ENCODE measurements around the gene RRP9. TPM values are rescaled to one million over a fixed set of nuclear protein-coding genes. Genes with fewer than 3 reads are reported as not detected.

Gene RRP9
- total and polyA plus RNA-seq, 4 experiments from 2014 or later: 15.2 to 20.7 (median 18.3) TPM

DNA sequence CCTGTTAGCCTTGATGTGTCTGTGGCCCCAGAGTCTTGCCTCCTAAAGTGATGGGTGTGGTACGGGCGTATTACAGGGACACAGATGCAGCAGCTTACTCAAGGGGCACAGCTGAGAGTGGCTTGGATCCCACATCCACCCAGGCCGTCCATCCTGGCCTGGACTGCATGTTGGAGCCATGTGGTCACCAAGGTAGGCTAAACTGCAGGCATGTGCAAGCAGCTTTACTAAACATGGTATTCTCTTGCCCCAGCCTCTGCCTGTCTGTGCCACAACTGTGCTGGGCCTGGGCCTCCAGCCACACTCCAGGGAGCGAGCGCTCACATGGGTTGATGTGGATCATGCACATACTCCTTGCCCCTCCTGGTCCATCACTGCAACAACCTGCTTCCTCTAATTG is 7.4 kb upstream of the RRP9 start:
- H3K27ac ChIP-seq (ENCODE audit: low read depth, low read length): no peak overlapping the region
- Mint-ChIP-seq H3K9me3 (no peaks in the 10 kb centered on the region), H3K27ac (no peak overlapping the region), H3K4me1 (peaks cover 0 to 8% (median 0%) of the 10 kb centered on the region in 4 donors), H3K4me3 (no peak overlapping the region), H3K36me3 (peaks cover 0 to 5% of the 10 kb centered on the region in 2 donors), H3K27me3 (peaks cover 3 to 7% of the 10 kb centered on the region in 2 donors)
- no peak overlapping the region for H3K4me3 ChIP-seq (ENCODE audit: low read length in 2 of 2)
- no peaks in the 10 kb centered on the region for H3K4me1 ChIP-seq (ENCODE audit: insufficient read depth, low read length)
- CTCF ChIA-PET (ENCODE audit: partially characterized antibody): no interaction called here
- no peaks in the 10 kb centered on the region for H3K36me3 ChIP-seq (ENCODE audit: insufficient read depth, low read length)
- intact Hi-C loops (cut with micrococcal nuclease): no loop called here
- no peaks in the 10 kb centered on the region for H3K27me3 ChIP-seq (ENCODE audit: insufficient read depth, low read length)
- H3K9me3 ChIP-seq (ENCODE audit: control insufficient read depth in 1 of 2, low read length in 2 of 2): no peaks in the 10 kb centered on the region
- POLR2A ChIA-PET (ENCODE audit: partially characterized antibody): no interaction called here
- DNase-seq: no peak

DNA sequence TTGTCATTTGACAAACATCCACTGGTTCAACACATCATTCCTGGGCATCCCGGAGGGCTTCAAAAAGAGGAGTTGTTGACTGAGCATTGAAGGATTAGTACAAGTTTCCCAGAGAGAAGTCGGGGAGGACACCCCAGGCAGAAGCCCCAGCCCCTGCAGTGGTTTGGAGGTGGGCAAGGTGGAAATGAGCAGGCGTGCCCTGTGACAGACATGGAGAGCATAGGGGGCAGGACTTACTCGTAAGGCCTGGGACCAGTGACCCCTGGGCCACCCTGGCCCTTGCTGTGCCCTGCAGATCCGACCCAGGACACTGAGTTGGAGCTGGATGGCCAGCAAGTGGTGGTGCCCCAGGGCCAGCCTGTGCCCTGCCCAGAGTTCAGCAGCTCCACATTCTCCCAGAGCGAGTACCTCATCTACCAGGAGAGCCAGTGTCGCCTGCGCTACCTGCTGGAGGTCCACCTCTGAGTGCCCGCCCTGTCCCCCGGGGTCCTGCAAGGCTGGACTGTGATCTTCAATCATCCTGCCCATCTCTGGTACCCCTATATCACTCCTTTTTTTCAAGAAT is 6.4 kb upstream of the RRP9 start:
- Mint-ChIP-seq H3K36me3 (peaks cover 0 to 5% of the 10 kb centered on the region in 2 donors), H3K27ac (no peak overlapping the region), H3K9me3 (no peaks in the 10 kb centered on the region), H3K27me3 (peaks cover 0 to 1% of the 10 kb centered on the region in 2 donors), H3K4me1 (peaks cover 0 to 8% (median 1%) of the 10 kb centered on the region in 4 donors), H3K4me3 (no peak overlapping the region)
- Histone ChIP-seq H3K27ac (ENCODE audit: low read depth, low read length) (no peak overlapping the region), H3K9me3 (ENCODE audit: control insufficient read depth in 1 of 2, low read length in 2 of 2) (no peaks in the 10 kb centered on the region), H3K4me3 (ENCODE audit: low read length in 2 of 2) (no peak overlapping the region), H3K36me3 (ENCODE audit: insufficient read depth, low read length) (no peaks in the 10 kb centered on the region), H3K27me3 (ENCODE audit: insufficient read depth, low read length) (no peaks in the 10 kb centered on the region), H3K4me1 (ENCODE audit: insufficient read depth, low read length) (peaks cover 3% of the 10 kb centered on the region)
- DNase-seq: no peak
- intact Hi-C loops (cut with micrococcal nuclease): no loop called here
- ChIA-PET POLR2A (ENCODE audit: partially characterized antibody) (no interaction called here), CTCF (ENCODE audit: partially characterized antibody) (interaction anchor here (0.6 kb wide), 1 partner anchor 11 kb away, joined by 3 read pairs; no protein-coding TSS in a partner anchor)

DNA sequence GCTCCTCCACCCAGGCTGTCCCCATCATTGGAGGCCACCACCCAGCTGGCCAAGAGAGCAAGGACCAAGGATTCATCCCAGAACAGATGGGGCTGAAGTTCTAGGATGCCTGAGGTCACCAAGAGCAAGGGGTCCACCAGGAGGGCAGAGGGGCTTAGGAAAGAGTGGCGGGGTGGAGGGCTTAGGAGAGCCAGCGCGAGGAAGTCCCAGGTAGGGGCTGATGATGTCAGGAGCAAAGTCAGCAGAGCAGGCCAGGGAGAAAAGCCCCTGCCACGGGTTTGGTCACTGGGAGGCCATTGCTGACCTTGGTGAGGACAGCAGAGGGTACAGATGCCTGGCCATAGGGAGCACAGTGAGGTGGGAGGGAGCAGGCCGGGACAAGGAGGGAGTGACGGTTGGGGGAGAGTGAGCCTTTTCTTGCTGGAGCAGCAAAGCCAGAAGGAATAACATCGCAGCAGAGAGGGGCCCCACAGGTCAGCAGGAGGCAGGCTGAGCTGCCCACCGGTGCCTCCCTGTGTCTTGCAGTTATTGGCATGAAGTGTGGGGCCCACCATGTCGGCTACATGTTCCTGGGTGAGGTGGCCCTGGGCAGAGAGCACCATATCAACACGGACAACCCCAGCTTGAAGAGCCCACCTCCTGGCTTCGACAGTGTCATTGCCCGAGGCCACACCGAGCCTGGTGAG is 5.7 kb upstream of the RRP9 start:
- ChIA-PET CTCF (ENCODE audit: partially characterized antibody) (interaction anchor here (0.6 to 1.0 kb wide), 3 partner anchors 10 to 447 kb away, joined by 3 to 6 read pairs (median 4); partner anchors contain the start of gene ABHD14B), POLR2A (ENCODE audit: partially characterized antibody) (interaction anchor here (0.6 kb wide), 1 partner anchor 20 kb away, joined by 4 read pairs; the partner anchor contains the start of gene PCBP4)
- H3K4me3 Mint-ChIP-seq: no peak overlapping the region
- no peaks in the 10 kb centered on the region for H3K9me3 ChIP-seq (ENCODE audit: control insufficient read depth in 1 of 2, low read length in 2 of 2)
- intact Hi-C loops (cut with micrococcal nuclease): no loop called here
- H3K4me1 ChIP-seq (ENCODE audit: insufficient read depth, low read length): peaks cover 10% of the 10 kb centered on the region
- no peak overlapping the region for H3K4me3 ChIP-seq (ENCODE audit: low read length in 2 of 2)
- no peaks in the 10 kb centered on the region for H3K9me3 Mint-ChIP-seq
- peak overlapping the region in 1 of 7 donors; percentile 46 for H3K27ac Mint-ChIP-seq
- peaks cover 0 to 5% of the 10 kb centered on the region in 2 donors for H3K36me3 Mint-ChIP-seq
- H3K36me3 ChIP-seq (ENCODE audit: insufficient read depth, low read length): no peaks in the 10 kb centered on the region
- H3K27me3 Mint-ChIP-seq: no peaks in the 10 kb centered on the region
- no peak for DNase-seq
- peaks cover 2 to 16% (median 7%) of the 10 kb centered on the region in 4 donors for H3K4me1 Mint-ChIP-seq
- no peak overlapping the region for H3K27ac ChIP-seq (ENCODE audit: low read depth, low read length)
- H3K27me3 ChIP-seq (ENCODE audit: insufficient read depth, low read length): no peaks in the 10 kb centered on the region

DNA sequence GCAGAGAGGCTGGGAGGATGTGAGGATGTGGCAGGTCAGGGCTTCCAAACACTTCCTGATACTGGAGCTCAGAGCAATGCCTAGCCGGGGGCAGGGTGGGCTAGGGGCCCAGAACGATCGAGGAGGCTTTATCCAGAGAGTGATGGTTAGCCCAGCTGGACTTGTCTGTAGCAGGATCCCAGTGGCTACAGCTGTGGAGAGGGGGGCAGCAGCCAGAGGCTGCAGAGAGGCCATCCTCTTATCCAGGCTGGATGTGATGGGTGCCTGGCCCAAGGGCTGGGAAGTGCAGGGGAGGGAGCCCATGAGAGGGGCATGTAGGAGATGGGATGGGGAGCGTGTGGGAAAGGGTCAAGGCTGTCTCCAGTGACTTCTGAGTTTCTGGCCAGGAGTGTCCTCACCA is 5.1 kb upstream of the RRP9 start:
- Mint-ChIP-seq H3K27me3 (no peaks in the 10 kb centered on the region), H3K27ac (no peak overlapping the region), H3K9me3 (no peaks in the 10 kb centered on the region), H3K36me3 (peaks cover 3 to 5% of the 10 kb centered on the region in 2 donors), H3K4me1 (peaks cover 2 to 21% (median 11%) of the 10 kb centered on the region in 4 donors), H3K4me3 (no peak overlapping the region)
- H3K4me3 ChIP-seq (ENCODE audit: low read length in 2 of 2): no peak overlapping the region
- no peaks in the 10 kb centered on the region for H3K27me3 ChIP-seq (ENCODE audit: insufficient read depth, low read length)
- no peak overlapping the region for H3K27ac ChIP-seq (ENCODE audit: low read depth, low read length)
- DNase-seq: no peak
- intact Hi-C loops (cut with micrococcal nuclease): no loop called here
- ChIA-PET CTCF (ENCODE audit: partially characterized antibody) (interaction anchor here (0.6 to 1.0 kb wide), 2 partner anchors 27 to 447 kb away, joined by 4 to 6 read pairs; partner anchors contain the start of gene ABHD14B), POLR2A (ENCODE audit: partially characterized antibody) (interaction anchor here (0.6 to 1.2 kb wide), 2 partner anchors 21 to 27 kb away, joined by 4 to 5 read pairs; partner anchors contain the start of genes ABHD14A, ABHD14B and PCBP4)
- H3K36me3 ChIP-seq (ENCODE audit: insufficient read depth, low read length): no peaks in the 10 kb centered on the region
- peaks cover 12% of the 10 kb centered on the region for H3K4me1 ChIP-seq (ENCODE audit: insufficient read depth, low read length)
- no peaks in the 10 kb centered on the region for H3K9me3 ChIP-seq (ENCODE audit: control insufficient read depth in 1 of 2, low read length in 2 of 2)

DNA sequence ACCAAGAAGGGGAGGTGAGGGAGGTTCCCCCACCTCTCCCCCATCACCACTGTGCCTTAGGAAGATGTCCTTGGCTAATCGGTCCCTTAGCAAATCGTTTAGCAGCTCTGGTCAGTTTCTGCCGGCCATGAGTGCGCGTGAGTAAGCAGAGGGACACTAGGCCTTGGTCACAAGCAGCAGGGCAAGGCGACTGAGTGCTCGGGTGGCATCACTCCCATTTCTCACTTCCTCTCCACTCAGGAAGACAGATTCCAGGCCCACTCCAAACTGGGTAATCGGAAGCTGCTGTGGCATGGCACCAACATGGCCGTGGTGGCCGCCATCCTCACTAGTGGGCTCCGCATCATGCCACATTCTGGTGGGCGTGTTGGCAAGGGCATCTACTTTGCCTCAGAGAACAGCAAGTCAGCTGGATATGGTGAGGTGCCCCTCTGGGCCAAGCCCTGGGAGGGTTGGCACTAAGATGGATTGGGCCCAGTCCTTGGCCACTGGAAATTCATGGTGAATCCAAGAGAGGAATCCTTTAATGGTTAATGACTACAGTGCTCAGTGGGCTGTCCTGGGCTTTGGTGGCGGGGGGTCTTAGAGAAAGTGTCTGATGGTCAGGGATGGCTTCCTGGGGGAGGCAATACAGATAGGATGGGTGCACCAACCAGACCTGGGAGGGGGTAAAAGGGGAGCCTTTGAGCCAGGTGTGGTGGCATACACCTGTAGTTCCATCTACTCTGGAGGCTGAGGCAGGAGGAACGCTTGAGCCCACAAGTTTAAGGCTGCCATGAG is 4.4 kb upstream of the RRP9 start:
- no peak overlapping the region for H3K4me3 Mint-ChIP-seq
- Histone ChIP-seq H3K27me3 (ENCODE audit: insufficient read depth, low read length) (no peaks in the 10 kb centered on the region), H3K4me3 (ENCODE audit: low read length in 2 of 2) (no peak overlapping the region), H3K36me3 (ENCODE audit: insufficient read depth, low read length) (no peaks in the 10 kb centered on the region), H3K9me3 (ENCODE audit: control insufficient read depth in 1 of 2, low read length in 2 of 2) (no peaks in the 10 kb centered on the region), H3K27ac (ENCODE audit: low read depth, low read length) (no peak overlapping the region), H3K4me1 (ENCODE audit: insufficient read depth, low read length) (peaks cover 16% of the 10 kb centered on the region)
- POLR2A ChIA-PET (ENCODE audit: partially characterized antibody): interaction anchor here (1.2 kb wide), 1 partner anchor 28 kb away, joined by 5 read pairs; the partner anchor contains the start of genes ABHD14A and ABHD14B
- CTCF ChIA-PET (ENCODE audit: partially characterized antibody): interaction anchor here (1.0 kb wide), 1 partner anchor 27 kb away, joined by 6 read pairs; the partner anchor contains the start of gene ABHD14B
- H3K27ac Mint-ChIP-seq: no peak overlapping the region
- H3K9me3 Mint-ChIP-seq: no peaks in the 10 kb centered on the region
- peaks cover 4 to 28% (median 14%) of the 10 kb centered on the region in 4 donors for H3K4me1 Mint-ChIP-seq
- intact Hi-C loops (cut with micrococcal nuclease): no loop called here
- H3K27me3 Mint-ChIP-seq: no peaks in the 10 kb centered on the region
- DNase-seq: no peak
- peaks cover 4 to 5% of the 10 kb centered on the region in 2 donors for H3K36me3 Mint-ChIP-seq

DNA sequence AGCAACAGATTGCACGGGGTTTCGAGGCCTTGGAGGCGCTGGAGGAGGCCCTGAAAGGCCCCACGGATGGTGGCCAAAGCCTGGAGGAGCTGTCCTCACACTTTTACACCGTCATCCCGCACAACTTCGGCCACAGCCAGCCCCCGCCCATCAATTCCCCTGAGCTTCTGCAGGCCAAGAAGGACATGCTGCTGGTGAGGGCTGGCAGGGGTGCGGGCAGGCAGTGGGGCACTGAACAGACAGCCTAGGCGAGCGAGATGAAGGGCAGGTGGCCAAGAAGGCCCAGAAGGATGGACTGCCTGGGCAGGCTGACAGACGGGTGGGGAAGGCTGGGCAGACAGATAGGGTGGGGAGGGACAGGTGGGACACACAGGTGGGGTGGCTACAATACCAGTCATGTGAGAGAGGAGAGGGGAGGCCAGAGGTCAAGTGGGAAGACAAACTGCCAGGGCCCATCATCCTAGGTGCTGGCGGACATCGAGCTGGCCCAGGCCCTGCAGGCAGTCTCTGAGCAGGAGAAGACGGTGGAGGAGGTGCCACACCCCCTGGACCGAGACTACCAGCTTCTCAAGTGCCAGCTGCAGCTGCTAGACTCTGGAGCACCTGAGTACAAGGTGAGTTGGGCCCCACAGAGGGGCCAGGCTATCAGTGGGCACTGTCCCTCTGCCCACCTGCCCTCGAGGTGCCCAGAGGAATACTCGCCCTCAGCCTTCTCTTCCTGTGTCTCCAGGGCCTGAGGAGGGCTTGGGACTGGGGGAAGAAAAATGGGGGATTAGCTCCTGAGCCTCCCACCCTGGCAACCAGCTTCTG is 3.5 kb upstream of the RRP9 start:
- CTCF ChIA-PET (ENCODE audit: partially characterized antibody): interaction anchor here (1.8 kb wide), 1 partner anchor 25 kb away, joined by 6 read pairs; no protein-coding TSS in a partner anchor
- Histone ChIP-seq H3K4me1 (ENCODE audit: insufficient read depth, low read length) (peaks cover 25% of the 10 kb centered on the region), H3K36me3 (ENCODE audit: insufficient read depth, low read length) (no peaks in the 10 kb centered on the region), H3K9me3 (ENCODE audit: control insufficient read depth in 1 of 2, low read length in 2 of 2) (no peaks in the 10 kb centered on the region), H3K27me3 (ENCODE audit: insufficient read depth, low read length) (no peaks in the 10 kb centered on the region), H3K4me3 (ENCODE audit: low read length in 2 of 2) (no peak overlapping the region), H3K27ac (ENCODE audit: low read depth, low read length) (no peak overlapping the region)
- no peaks in the 10 kb centered on the region for H3K27me3 Mint-ChIP-seq
- DNase-seq: no peak
- H3K4me3 Mint-ChIP-seq: no peak overlapping the region
- no peaks in the 10 kb centered on the region for H3K9me3 Mint-ChIP-seq
- POLR2A ChIA-PET (ENCODE audit: partially characterized antibody): interaction anchor here (0.9 to 1.2 kb wide), 2 partner anchors 21 to 29 kb away, joined by 3 to 5 read pairs; partner anchors contain the start of genes ABHD14A and ABHD14B
- H3K27ac Mint-ChIP-seq: no peak overlapping the region
- peaks cover 12 to 37% (median 21%) of the 10 kb centered on the region in 4 donors for H3K4me1 Mint-ChIP-seq
- H3K36me3 Mint-ChIP-seq: peaks cover 4 to 5% of the 10 kb centered on the region in 2 donors
- intact Hi-C loops (cut with micrococcal nuclease): no loop called here
